T-helper 1 cell (primary cell): ENCODE measurements around the gene KDSR.

Experiments
- DNase-seq, 5 donors: peaks; one replicate each; pipeline ENCODE4 v3.0.0-alpha.2; 2012 to 2020

KDSR gene

GRCh38 chr18:63303547-63303946 is 63.5 kb downstream of the KDSR start:
- DNase-seq: no peak

GRCh38 chr18:63302636-63303405 is 64.2 kb downstream of the KDSR start:
- DNase-seq: no peak

DNA sequence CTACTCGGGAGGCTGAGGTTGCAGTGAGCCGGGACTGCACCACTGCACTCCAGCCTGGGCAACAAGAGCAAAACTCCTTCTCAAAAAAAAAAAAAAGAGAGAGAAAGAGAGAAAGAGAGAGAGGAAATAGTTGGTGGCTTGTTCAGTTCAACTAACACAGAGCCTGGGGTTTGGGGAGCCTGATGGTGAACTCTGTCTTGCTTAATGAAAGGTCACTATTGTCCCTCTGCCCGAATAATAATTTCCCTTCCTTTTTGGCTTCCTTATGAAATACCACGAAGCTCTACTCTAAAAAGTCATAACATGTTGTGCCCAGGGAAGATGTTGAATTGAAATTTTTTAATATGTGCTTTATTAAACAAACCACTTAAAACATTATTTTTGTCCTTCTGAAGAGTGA is 64.8 kb downstream of the KDSR start:
- no peak for DNase-seq

DNA sequence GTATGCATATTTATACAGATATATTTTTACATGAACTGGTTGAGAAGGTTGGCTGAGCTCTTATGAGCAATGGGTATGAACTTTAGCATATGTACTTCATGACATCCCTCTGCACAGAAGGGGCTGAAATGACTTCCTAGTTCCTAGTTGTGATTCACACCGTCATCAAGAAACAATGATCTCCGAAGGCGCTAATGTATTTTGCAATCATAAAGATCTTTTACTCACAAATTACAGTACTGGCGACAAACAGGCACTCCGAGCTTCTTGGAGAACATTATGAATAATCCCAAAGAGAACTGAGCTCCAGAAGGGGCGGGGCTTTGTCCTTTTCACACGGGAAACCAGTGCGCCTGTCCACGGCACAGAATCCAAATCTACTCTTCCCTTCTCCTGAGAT is 65.6 kb downstream of the KDSR start:
- peak in 1 of 5 donors; percentile 36 for DNase-seq

DNA sequence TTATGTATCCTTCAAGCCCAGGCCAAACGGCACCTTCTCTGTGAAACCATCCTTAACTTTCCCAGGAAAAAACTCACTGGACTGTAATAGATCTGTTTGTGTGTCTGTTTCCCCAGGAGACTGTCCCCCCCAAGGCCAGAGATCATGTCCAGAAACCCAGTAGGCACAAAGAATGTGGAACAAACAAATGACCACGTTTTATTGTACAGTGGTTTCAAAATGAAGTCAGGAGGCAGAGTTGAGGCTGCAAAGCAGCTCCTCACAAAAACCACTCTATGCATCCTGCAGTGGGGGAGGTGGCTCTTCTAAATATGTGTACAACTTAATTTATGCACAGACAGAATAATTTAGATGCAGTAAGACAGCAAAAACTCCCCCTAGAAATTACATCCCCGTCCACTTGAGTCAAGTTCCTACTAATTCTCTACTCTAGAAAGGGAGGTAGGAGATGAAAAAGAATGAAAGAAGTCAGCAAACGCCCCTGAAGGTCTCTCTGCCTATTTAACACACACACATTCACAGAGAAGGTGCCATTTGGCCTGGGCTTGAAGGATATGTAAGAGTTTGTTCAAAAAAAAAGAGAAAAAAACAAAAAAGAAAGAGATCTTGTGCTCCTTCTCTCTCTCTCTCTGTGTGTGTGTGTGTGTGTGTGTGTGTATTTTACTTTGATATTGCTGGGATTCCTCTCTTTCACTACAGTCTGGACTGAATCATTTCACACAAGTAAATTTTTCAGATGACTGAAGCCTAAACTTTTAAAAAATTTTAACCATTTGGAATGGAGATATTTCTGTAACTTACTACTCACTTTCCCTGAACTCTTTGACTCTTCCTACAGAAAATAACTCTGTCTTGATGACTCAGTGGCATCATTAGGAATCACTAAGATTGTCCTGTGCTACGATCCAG is 66.9 kb downstream of the KDSR start:
- DNase-seq: peak in 1 of 5 donors; percentile 77

DNA sequence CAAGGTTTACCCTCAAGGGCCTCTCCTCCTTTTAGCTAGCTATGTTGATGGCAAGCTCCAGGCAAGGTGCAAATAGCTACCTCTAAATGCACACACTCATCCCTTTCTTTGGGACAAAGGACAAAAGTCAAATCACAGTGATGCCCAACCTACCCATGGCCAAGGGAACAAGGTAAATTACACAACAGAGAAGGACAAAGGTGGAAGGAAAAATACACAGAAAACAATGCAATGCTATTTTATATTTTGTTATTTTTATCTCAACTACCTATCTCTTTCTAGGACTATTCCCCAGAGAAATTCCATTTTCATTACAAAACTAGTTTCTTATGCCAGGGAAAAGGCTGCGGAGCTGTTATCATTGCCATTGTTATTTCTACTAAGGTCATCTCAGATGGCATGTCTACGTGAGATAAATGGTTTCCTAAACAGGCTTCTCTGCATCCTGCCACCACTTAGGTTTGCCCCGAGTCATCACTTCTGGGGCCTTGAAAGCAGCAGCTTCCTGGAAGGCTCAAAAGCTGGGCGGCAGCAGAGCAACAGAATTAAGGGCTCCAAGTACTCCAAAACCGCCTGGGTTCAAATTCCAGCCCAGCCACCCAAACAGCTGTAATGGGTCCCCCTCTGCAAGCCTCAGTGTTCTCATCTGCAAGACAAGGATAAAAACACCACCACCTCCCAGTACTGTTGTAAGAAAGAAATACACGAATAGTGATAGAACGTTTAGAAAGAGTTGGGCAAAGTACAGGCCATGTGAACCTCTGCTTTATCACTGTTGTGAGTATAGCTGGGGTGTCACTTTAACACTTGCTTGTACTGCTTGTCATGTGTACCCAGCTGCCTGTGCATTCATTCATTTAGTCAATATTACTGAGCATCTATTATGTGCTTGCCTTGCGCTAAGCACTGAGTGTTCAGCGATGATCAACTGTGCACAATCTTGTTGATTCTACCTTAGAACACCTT is 68.3 kb downstream of the KDSR start:
- DNase-seq: peak in 2 of 5 donors; percentile 10 to 74

GRCh38 chr18:63297687-63298399 is 69.2 kb downstream of the KDSR start:
- no peak for DNase-seq

GRCh38 chr18:63293935-63294334 is 73.1 kb downstream of the KDSR start:
- DNase-seq: no peak

DNA sequence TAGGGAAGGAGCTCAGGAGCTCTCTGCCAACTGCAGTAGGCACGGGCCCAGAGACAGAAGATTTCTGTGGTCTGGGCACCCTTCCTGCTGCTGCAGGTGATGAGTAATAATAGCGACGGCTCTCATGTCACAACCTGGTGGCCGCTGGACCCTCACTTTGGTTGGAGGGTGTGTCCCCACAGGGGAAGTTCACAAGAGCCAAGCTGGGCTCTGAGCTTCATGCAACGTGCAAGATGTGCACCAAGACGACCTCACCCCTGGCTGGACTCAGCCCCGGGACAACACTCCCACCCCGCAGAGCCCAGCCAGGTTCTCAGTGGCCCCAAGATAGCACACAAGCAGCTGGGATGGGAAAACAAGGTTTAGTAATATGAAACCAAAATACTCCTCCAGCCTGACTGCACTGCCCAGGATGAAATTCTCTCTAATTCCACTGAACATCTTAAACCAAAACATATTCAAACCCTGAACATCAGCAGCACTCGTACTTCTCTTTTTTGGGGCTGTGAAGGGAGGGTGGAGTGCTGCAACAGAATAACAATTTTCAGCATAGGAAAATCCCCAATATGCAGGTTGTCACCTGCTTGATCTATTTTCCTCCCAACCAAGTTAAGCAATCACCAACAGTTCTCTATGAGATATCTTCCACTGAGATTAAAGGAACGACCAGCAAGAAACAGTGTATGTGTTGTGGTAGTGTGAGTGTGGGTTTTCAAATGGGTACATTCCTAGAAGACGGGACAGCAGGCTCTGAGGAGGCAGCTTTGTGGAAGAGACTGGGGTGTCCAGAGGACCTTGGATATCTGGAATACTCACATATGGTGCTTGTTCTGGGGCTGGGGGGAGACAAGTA is 73.9 kb downstream of the KDSR start:
- peak in 1 of 5 donors; percentile 63 for DNase-seq

DNA sequence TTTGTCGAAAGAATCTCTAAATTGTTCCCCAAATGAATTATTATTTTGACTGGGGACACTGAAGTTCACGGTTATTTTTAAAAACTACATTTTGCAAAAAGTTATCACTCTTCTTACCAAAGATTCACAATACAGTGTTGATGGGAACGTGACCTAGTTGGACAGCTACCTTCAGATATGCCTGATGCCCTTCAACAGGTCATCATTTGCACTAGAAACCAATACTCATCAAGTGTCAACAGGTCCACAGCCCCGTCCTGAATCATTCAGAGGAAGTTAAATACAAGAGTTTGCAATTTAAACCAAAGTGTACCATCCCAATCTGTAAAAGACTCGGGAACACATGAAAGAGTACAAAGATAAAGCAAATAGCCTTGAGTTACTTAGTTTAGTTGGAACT is 75.7 kb downstream of the KDSR start:
- no peak for DNase-seq

DNA sequence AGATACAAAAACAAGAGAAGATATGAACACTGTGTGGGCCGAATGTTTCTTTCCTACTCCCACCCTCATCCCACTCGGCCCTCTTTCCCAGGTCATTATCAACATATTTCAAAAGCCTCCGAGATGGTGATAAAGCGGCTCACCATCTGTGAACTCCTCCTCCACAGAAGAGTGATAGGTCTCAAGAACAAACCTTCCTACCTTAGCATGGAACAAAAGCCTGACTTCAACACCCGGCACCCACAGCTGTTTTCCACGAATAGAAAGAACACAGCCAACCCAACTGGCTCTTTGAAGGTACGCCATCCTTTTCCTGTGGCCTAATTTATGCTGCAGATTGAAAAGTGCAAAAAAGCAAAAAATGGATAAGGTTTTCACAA is 76.2 kb downstream of the KDSR start:
- DNase-seq: peak in 3 of 5 donors; percentile 14 to 63 (median 24)

GRCh38 chr18:63290166-63290820 is 76.7 kb downstream of the KDSR start:
- no peak for DNase-seq

GRCh38 chr18:63288311-63288710 is 78.7 kb downstream of the KDSR start:
- no peak for DNase-seq

GRCh38 chr18:63287691-63288220 is 79.2 kb downstream of the KDSR start:
- no peak for DNase-seq

DNA sequence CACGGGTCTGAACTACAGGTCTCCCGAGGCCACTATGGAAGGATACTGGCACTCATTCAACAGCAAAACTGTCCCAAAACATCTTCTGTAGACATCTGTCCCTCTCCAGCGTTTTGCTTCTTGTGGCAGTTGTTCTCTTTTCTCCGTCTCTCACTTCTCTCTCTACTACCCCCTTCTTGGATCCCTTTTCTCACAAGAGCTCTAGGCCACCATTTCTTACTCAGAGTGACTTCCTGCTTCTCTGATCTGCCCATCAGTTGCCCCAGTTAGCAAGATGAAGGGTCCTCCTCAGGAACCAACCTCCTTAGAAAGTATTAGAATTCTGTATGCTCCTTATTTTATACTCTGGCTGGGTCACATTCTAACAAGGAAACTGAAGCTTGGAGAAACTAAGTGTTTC is 80.1 kb downstream of the KDSR start:
- DNase-seq: no peak

GRCh38 chr18:63284827-63285733 is 81.9 kb downstream of the KDSR start:
- DNase-seq: no peak

- no peak for DNase-seq
Observed at GRCh38 chr18:63284173-63284799, 82.7 kb downstream of the KDSR start.

DNA sequence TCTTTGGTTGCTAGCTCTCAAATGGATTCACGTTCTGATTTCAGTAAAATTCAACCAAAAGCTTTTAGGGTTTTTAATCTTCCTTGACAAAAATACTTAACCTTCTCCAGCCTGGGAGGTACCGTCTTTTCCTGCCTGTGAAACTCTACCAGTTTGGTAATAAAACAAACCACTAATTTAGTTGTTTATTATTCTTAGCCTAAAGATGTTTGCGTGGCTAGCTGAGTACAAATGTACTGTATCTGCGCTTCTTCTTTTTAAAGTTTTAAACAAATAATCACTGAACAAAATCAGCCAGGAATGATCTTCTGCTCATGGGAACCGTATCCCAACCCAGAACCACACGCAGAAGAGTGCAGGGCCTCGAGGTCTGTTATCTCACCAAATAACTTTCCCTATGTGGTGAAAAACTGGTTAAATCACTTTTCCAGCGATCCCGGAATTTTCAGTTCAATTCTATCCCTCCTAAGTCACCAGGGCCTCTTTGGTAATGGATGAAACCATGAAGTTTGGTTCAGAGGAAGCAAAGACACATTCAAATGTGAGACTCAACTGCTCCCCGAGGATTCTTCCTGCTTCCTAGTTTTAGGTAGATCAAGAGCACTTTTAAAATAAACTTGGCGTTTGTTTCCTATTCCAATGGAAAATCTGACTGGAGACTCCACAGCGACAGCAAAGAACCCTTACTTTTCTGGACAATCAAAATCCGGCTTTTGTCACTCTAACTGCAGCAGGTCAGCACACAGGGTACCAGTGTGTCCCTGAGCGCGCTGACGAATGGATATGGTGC is 83.5 kb downstream of the KDSR start:
- no peak for DNase-seq
